ENCODE measurements around the gene RAB26. TPM values are rescaled to one million over a fixed set of nuclear protein-coding genes. Genes with fewer than 3 reads are reported as not detected.

Gene RAB26
- total RNA-seq, 1 donor from 2014 or later: 2.1 TPM

- no peaks in the 10 kb centered on the region for H3K36me3 ChIP-seq
- peaks cover 8% of the 10 kb centered on the region for H3K4me1 Mint-ChIP-seq
- H3K4me1 ChIP-seq: peaks cover 14% of the 10 kb centered on the region
- H3F3A ChIP-seq (ENCODE audit: low read depth): peaks cover 26% of the 10 kb centered on the region
- H3K9ac ChIP-seq: no peak overlapping the region
- H3K4me2 ChIP-seq: no peak overlapping the region
- no peaks in the 10 kb centered on the region for H3K9me3 Mint-ChIP-seq
- H3K79me2 ChIP-seq (ENCODE audit: low read depth): no peaks in the 10 kb centered on the region
- H3K27ac Mint-ChIP-seq: no peak overlapping the region
- H2AFZ ChIP-seq (replicated peaks): no peak overlapping the region
- H4K20me1 ChIP-seq (ENCODE audit: low read depth): peaks cover 17% of the 10 kb centered on the region
- no peaks in the 10 kb centered on the region for H3K9me3 ChIP-seq (ENCODE audit: low read depth)
- no peak overlapping the region for H3K4me3 ChIP-seq
- no peak for TF ChIP-seq EZH2phosphoT487 (IDR thresholded peaks at IDR 0.05)
- TF ChIP-seq EZH2 (IDR thresholded peaks at IDR 0.05): no peak
- no peak for TF ChIP-seq CTCF (IDR thresholded peaks at IDR 0.05)
- peak overlapping the region; percentile 81 for H3K4me3 Mint-ChIP-seq
- peaks cover 17% of the 10 kb centered on the region for H3K27me3 Mint-ChIP-seq (ENCODE audit: insufficient read depth, low read depth)
- no peak for DNase-seq (ENCODE audit: low spot score)
- no peak overlapping the region for H3K27ac ChIP-seq
- H3K36me3 Mint-ChIP-seq: no peaks in the 10 kb centered on the region
- peaks cover 63% of the 10 kb centered on the region for H3K27me3 ChIP-seq
Measured at GRCh38 chr16:2198283-2198682, 49.9 kb downstream of the RAB26 start.

GRCh38 chr16:2199095-2199494, 50.7 kb downstream of the RAB26 start:
- DNase-seq (ENCODE audit: low spot score): no peak
- TF ChIP-seq EZH2 (IDR thresholded peaks at IDR 0.05) (no peak), EZH2phosphoT487 (IDR thresholded peaks at IDR 0.05) (no peak), CTCF (IDR thresholded peaks at IDR 0.05) (no peak)
- H3K27me3 ChIP-seq: peaks cover 63% of the 10 kb centered on the region
- no peaks in the 10 kb centered on the region for H3K79me2 ChIP-seq (ENCODE audit: low read depth)
- Mint-ChIP-seq H3K4me3 (no peak overlapping the region), H3K27ac (no peak overlapping the region), H3K4me1 (peaks cover 8% of the 10 kb centered on the region), H3K9me3 (no peaks in the 10 kb centered on the region), H3K27me3 (ENCODE audit: insufficient read depth, low read depth) (peaks cover 17% of the 10 kb centered on the region), H3K36me3 (no peaks in the 10 kb centered on the region)
- H3K4me2 ChIP-seq: no peak overlapping the region
- H3K4me1 ChIP-seq: peaks cover 14% of the 10 kb centered on the region
- H3K9me3 ChIP-seq (ENCODE audit: low read depth): no peaks in the 10 kb centered on the region
- H4K20me1 ChIP-seq (ENCODE audit: low read depth): peaks cover 17% of the 10 kb centered on the region
- no peaks in the 10 kb centered on the region for H3K36me3 ChIP-seq
- peaks cover 26% of the 10 kb centered on the region for H3F3A ChIP-seq (ENCODE audit: low read depth)
- no peak overlapping the region for H3K4me3 ChIP-seq
- no peak overlapping the region for H3K9ac ChIP-seq
- no peak overlapping the region for H2AFZ ChIP-seq (replicated peaks)
- H3K27ac ChIP-seq: no peak overlapping the region

- Histone ChIP-seq H3K27me3 (peaks cover 60% of the 10 kb centered on the region), H2AFZ (replicated peaks) (no peak overlapping the region), H3F3A (ENCODE audit: low read depth) (peaks cover 27% of the 10 kb centered on the region), H3K9me3 (ENCODE audit: low read depth) (no peaks in the 10 kb centered on the region), H3K79me2 (ENCODE audit: low read depth) (no peaks in the 10 kb centered on the region), H3K4me1 (peaks cover 14% of the 10 kb centered on the region), H3K36me3 (no peaks in the 10 kb centered on the region), H3K27ac (no peak overlapping the region), H3K4me2 (no peak overlapping the region), H3K4me3 (no peak overlapping the region), H4K20me1 (ENCODE audit: low read depth) (peaks cover 12% of the 10 kb centered on the region), H3K9ac (no peak overlapping the region)
- no peak for DNase-seq (ENCODE audit: low spot score)
- Mint-ChIP-seq H3K9me3 (no peaks in the 10 kb centered on the region), H3K27me3 (ENCODE audit: insufficient read depth, low read depth) (peaks cover 22% of the 10 kb centered on the region), H3K27ac (no peak overlapping the region), H3K4me3 (no peak overlapping the region), H3K4me1 (peaks cover 9% of the 10 kb centered on the region), H3K36me3 (no peaks in the 10 kb centered on the region)
- no peak for TF ChIP-seq EZH2 (IDR thresholded peaks at IDR 0.05)
- no peak for TF ChIP-seq EZH2phosphoT487 (IDR thresholded peaks at IDR 0.05)
- TF ChIP-seq CTCF (IDR thresholded peaks at IDR 0.05): no peak
Measured at GRCh38 chr16:2199621-2200139, 51.3 kb downstream of the RAB26 start.

Measured in neural progenitor cell (in vitro differentiated cells).